Stimulated activated CD8-positive, alpha-beta memory T cell treated with anti-CD3 and anti-CD28 coated beads, Interleukin-7, amount 100 ng/mL, for 48 hours (primary cell): Measurements from ENCODE around the gene FAM110C.

Experiments
- DNase-seq, 2 donors: peaks; one replicate each; pipeline ENCODE4 v3.0.0-alpha.2; 2020; ENCODE audit warnings: low read depth in 1 of 2; ENCODE audit errors: extremely low read depth in 1 of 2

Gene FAM110C

GRCh38 chr2:11248-11941 lies 34.9 kb downstream of the FAM110C start:
- peak; percentile 33 to 71 for DNase-seq

DNA sequence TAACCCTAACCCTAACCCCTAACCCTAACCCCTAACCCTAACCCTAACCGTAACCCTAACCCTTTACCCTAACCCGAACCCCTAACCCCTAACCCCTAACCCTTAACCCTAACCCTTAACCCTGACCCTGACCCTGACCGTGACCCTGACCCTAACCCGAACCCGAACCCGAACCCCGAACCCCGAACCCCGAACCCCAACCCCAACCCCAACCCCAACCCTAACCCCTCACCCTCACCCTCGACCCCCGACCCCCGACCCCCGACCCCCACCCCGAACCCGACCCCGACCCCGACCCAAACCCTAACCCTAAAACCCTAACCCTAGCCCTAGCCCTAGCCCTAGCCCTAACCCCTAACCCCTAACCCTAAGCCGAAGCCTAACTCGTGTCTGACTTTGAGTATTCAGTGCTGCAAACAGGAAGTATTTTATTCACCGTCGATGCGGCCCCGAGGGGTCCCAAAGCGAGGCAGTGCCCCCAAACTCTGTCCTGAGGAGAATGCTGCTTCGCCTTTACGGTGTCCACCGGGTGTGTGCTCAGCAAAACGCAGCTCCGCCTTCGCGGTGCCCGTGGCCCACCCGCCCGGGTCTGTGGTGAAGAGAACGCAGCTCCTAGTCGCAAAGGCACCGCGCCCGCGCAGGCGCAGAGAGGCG lies 36.0 kb downstream of the FAM110C start:
- DNase-seq, result no peak
